SHP77 (cell line): ENCODE measurements around the gene NEGR1.

ENCODE experiments used
- DNase-seq, 2 experiments: peaks; one replicate each; lab custom pipeline; 2025; lab: John Stamatoyannopoulos, UW

The NEGR1 gene

GRCh38 chr1:71687376-71687775 is 595.0 kb downstream of the NEGR1 start:
- DNase-seq: no peak

GRCh38 chr1:71676979-71677925 is 605.1 kb downstream of the NEGR1 start:
- DNase-seq: no peak

GRCh38 chr1:71668065-71668464 is 614.3 kb downstream of the NEGR1 start:
- DNase-seq: no peak

- peak; percentile 55 to 65 for DNase-seq
These were observed 615.1 kb downstream of the NEGR1 start for GRCh38 chr1:71667216-71667615.

DNA sequence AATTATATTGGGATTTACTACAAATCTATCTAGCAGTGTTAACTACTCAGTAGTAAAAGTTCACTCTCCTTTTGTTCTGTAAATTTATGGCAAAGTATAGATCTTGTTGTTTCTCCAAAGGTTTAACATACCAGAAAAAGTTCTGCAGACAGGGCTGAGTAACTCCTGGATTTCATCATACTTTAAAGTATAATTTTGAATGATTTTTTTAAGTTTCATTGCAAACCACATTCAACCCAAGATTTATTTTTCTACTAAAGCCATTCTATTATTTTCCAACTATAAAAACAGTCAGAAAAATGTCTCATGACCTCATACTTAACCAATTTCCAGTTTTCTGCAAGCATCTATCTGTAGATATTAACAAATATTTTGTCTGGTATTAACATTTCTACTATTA is 615.7 kb downstream of the NEGR1 start:
- DNase-seq: no peak

GRCh38 chr1:71660411-71660810 is 621.9 kb downstream of the NEGR1 start:
- no peak for DNase-seq

DNA sequence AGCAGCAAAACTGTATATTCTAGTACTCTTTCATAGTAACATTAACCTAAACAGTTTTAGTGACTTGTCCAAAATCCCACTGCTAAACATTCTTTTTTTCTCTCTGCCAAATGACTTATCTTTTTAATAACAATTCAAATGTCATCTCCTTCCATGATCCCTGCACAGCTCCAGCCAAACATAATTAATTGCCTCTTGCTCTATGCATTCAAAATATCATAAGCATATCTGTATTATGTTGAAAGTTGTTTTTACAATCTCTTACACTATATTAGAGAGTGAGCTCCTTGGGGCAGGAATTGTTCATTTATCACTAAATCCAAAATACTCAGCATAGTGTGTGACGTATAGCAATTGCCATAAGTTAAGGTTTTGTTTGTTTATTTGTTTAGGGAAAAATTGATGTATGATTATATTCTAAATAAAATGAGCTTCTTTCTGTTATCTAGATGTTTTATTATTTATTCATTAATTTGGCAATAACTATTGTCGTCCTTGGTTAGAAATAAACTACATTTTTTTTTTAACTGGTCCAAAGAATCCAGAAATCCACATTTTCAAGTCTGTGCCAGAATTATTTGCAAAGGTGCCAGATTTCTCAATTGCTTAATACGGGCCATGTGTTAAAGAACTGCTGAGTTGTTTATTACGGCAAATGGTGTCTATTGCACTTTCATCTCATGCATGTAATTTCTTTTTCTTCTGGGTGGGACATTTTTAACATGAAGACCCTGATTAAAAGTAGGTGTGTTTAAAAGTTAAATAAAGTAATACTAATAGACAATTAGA is 624.3 kb downstream of the NEGR1 start:
- DNase-seq: no peak

DNA sequence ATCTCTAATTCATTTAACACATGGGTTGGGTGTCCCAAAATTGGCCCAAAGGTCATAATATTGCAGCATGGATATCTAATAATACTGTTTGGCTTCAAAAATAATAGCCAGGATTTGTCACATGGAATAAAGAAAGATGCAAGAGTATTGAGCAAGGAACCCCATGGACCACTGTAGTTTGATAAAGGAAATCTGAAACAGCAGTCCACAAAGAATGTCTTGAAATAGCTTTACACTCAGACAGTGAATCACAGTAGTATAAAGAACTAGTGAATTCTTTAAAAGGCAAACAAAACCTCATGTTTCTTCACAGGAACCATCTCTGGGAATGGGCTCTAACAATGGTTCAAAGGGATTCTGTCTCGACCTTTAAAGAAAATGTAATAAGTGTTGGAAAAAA is 625.4 kb downstream of the NEGR1 start:
- no peak for DNase-seq

DNA sequence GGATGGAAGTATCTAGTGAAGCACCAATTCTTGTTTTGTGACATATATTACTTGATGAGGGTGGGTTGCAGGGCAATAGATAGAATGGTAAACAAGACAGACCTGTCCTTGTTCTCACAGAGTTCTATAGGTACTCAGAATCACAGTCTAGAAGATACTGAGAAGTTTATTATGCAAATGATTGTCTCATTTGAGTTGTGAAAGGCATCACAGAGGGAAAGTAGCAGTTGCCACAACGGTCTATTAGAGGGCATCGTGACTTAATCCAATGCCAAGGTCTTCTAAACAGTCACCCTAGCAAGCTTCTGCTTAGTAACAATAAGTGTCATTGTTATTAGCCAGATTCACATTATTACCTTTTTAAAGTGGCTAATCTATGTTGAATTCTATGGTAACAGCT is 626.7 kb downstream of the NEGR1 start:
- no peak for DNase-seq

DNA sequence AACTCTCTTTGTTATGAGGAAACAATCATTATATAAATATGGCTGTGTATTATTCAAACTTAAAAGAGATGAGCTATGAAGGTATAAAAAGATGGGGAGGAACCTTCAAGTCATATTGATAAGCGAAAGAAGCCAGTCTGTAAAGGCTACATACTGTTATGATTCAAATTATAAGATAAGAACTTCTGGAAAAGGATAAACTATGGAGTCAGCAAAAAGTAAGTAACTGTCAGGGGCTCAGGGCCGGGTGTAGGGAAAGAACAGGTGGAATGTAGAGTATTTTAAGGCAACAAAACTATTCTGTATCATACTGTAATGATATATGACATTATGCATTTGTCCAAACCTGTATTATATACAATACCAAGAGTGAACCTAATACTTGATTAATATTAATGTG is 628.4 kb downstream of the NEGR1 start:
- no peak for DNase-seq

DNA sequence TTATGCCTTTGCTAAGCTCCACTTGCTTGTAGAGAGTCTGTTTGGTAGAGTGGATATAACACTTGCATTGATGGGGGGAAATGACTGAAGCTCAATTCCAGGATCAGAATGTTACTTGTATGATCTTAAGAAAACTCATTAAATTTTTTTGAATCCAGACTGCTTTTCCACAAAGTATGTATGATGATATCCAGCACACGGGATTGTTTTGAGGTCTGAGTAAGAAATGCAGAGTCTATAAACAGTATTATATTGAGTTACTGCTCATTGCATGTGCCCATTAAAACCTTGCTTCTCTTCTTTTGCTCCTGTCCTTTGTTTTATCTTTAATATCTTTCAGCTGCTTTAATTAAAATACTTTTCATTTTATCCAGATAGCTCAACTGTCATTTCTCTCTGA is 631.1 kb downstream of the NEGR1 start:
- DNase-seq: no peak

DNA sequence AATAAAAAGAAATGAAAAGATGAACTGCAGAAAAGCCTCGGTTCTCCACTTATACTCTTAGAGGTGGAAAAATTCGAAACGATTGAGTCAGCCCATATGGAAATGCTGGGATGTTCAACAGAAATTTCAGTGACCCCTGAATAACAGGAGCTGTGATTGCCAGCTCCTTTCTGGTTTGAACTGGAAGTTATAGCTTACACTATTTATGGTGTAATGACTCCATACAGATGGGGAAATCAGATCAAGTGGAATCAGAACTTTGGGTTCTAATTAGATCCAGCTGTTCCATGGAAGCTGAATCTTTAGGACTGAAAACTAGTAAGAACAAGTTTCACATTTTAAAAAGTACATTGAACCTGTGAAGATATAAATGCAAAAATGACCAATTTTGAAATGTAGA is 632.2 kb downstream of the NEGR1 start:
- DNase-seq: no peak

DNA sequence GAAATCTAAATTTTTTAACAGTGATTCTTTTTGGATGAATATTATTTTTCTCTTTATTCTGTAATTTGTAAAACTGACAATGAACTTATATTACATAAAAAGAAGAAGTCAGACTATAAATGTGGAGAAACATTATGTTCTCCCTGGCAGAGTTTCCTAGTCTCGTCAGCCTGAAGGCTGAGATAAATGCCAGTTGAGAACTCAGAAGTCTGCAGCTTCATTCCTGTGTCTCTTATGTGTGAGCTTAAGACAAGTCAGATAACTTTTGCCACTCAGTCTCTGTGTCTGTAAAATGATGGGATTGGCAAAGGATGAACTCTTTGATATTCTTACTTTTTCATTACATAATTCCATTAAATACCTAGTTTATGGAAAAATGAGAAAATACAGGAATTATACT is 632.7 kb downstream of the NEGR1 start:
- DNase-seq: no peak

DNA sequence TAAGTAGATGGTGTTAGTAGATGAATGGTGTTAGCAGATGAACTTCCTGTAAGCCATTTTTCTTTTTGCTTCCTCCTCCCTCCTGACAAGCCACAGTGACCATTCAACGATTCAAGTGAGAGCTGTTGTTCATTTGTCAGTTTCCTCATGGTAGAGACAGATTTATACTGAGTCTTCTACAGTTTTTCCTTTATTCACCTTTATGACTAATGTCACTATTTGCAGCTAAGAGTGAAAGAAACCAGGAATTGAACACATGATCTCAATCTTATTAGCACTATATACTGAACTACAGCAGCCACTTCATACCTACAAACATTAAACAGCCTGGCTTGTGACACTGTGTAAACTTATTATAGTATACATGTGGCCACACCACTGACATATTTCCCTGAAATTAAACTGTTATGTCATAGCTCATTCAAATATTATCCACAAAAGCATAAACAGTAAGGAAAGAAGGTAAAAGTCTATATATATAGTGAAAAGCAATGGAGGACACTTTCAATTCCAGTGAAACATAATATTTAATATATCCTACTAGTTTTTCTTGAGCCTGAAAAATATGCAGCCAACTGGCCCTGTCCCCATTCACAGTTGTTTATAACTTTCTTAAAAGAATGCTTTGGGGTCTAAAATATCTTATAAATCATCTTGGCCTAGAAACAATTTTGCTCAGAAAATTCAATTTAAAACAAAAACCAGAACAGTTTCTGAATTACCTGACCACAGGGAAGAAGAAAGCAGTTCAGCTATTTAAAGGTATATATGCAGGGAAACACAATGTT is 634.6 kb downstream of the NEGR1 start:
- DNase-seq: no peak

GRCh38 chr1:71645015-71645414 is 637.3 kb downstream of the NEGR1 start:
- no peak for DNase-seq

DNA sequence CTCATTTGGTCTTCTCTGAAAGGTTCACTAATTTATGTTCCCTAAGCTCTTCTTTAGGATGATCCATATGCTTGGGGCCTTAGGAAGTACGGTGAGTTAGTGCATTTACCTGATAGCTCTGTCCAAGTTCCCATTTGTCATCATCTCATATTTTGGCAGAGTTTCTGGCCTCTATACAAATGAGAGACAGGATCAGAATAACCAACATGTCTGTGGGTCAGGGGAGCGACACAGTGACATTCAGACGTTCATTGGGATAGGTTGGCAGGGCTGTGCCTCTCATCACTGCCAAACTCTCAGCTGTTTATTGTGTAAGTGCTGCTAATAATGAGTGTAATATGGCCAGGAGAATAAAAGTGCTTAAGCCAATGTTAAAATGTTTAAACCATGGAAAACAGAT is 640.4 kb downstream of the NEGR1 start:
- DNase-seq: no peak

GRCh38 chr1:71640998-71641397 is 641.3 kb downstream of the NEGR1 start:
- peak in 1 of 2 experiments; percentile 35 for DNase-seq

- DNase-seq: no peak
These were observed 642.2 kb downstream of the NEGR1 start for GRCh38 chr1:71640116-71640515.

GRCh38 chr1:71638081-71638766 is 644.1 kb downstream of the NEGR1 start:
- DNase-seq: no peak

DNA sequence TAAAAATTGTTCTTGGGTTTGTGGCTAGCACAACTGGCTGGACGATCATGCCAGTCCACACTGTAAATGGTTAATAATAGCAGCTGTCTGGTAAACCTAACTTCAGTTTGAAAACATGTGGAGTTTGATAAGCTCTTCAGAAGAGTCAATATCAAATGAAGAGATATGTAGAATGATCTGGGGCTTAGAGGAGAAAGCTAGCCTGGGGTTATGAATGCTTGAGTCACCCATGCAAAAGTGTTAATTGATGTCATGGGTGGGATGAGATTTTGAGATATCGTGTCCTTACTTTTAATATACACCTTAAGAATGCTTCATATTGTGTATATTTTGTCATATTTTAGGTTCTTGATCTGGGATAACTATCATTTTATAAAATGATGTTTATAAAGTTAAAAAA is 646.8 kb downstream of the NEGR1 start:
- no peak for DNase-seq

GRCh38 chr1:71634159-71634558 is 648.2 kb downstream of the NEGR1 start:
- peak in 1 of 2 experiments; percentile 3 for DNase-seq

GRCh38 chr1:71630073-71630472 is 652.3 kb downstream of the NEGR1 start:
- DNase-seq: no peak
